Measurements from ENCODE around the gene ZBTB44.
A peak's percentile ranks its signal among the peaks of the same experiment; 100 is the strongest.

Gene ZBTB44

DNA sequence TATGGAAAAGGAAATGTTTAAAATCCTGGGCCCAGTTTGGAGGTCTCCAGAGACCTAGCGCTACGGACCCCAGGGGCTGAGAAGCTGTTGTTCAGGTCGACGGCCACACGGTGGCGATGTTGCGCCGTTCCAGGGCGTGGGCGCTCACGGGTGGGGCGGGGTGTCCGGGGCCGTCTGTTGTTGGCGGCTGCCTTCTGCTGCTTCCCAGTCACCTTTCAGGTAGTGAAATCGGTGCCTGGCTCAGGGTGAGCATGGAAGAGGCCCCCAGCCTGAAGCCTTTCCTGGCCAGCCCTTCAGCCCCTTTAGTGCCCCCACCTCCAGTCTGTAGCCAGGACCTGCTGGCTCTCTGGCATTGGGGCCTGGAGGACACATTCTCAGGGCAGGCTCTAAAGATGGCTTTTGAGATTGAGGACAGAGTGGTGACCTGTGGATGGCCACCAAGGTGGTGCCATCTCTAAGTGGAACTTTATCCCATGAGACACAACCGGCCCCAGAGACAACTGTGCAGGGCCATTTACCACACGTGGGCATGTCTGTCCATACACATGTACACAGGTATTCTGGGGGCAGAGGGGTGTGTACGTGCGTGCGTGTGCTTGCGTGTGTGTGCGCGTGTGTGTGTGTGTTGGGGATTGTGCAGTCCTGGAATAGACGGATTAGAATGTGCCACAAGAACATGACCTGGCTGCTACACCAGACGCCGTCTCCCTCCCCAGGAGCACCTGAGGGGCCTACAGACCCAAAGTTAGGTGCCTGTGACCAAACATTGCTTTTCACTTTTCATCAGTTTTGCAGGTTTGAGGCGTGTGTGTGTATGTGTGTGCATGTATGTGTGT, 101.4 kb downstream of the ZBTB44 start:
- DNase-seq = peak; percentile 80

DNA sequence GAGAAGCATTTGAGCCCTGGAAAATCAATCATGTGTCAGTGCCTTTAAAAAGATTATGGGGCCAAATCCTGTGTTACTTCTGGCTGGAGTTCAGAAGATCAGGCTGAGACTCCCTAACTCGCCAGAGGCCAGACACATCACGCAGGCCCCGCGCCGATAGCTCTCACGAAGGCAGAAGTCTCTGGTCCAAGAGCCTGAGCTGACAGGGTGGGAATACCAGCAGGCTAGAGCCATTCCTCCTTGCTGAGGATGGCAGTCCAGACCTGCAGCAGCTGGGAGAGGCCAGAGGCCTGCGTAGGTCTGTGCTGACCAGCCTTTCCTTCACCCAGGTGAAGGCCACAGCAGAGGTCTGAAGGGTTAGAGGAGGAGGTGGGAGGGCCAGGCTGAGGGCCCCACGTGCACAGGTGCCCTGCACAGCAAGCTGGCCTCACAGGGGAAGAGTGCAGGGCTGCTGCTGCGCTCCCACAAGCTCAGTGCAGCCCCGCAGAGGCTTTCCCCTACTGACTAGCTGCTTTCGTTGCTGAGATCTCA, 102.2 kb downstream of the ZBTB44 start:
- DNase-seq = no peak

DNA sequence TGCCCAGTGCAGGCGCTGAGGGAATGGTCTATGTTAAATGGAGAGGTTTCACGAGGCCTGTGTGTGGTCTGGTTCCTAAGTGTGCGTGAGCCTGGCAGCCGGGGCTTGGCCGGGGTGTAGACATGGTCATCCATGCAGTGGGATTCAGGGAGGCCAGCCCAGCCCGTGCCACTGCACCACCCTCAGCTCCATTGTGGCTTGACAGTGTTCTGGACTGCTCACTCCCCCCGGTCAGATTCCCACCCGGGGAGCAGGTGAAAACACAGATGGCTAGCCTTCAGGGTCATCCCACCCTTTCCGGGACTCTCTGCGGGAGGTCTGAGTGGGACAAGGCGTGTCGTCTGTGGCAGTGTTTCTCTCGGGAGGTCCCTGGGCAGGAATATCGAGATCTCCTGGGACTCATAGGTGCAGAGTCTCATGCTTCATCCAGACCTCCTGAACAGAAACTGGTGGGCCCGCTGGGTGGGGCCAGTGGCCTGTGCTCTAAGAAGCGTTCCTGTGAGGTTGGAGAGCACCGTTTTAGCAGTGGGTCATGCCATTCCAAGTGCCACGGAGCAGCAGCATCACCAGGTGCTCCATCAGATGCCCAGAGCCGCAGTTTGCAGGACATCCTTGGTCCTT, 102.8 kb downstream of the ZBTB44 start:
- DNase-seq = no peak

DNA sequence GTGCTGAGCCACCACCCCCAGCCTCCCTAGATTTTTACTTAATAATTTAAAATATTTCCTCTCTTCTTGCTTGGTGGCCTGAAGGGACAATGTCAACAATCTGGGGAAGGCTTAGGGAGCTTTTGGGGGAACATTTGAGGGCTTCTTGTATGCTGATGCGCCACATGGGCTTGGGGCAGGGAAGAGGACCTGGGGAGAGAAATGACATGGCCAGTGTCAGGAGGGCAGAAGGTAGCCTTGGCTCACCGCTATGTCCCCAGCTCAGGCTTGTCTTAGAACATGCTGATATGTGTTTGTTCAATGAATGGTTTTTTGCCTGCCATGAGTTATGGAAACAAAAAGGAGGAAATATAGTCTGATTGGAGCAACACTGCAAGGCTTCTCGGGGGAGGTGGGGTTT, 103.6 kb downstream of the ZBTB44 start:
- no peak for DNase-seq

DNA sequence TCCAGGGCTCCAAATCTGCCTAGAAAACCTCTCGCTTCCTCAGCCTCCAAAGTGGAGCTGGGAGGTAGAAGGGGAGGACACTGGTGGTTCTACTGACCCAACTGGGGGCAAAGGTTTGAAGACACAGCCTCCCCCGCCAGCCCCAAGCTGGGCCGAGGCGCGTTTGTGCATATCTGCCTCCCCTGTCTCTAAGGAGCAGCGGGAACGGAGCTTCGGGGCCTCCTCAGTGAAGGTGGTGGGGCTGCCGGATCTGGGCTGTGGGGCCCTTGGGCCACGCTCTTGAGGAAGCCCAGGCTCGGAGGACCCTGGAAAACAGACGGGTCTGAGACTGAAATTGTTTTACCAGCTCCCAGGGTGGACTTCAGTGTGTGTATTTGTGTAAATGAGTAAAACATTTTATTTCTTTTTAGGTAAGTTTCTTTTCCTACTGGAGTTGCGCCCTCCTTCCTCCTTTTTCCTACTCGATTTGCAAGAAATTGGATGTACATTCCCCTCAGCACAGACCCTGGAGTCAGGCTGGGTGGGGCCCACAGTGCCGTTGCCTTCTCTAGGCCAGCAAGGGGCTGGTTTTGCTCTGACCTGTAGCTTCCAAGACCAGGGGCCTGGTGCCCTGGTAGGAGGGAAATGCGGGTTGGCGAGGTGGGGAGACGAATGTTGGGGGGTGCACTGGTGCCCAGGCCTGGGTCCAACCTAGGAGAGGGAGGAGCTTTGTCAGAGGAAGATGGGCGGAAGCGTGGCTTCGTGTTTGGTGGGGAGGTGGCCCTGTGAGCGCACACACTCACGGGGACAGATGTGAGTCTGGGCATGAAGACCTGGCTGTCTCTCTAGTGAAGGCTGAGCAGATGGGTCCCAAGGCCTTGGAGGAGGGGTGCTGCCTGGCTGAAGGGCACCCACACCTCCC, 104.5 kb downstream of the ZBTB44 start:
- no peak for DNase-seq

DNA sequence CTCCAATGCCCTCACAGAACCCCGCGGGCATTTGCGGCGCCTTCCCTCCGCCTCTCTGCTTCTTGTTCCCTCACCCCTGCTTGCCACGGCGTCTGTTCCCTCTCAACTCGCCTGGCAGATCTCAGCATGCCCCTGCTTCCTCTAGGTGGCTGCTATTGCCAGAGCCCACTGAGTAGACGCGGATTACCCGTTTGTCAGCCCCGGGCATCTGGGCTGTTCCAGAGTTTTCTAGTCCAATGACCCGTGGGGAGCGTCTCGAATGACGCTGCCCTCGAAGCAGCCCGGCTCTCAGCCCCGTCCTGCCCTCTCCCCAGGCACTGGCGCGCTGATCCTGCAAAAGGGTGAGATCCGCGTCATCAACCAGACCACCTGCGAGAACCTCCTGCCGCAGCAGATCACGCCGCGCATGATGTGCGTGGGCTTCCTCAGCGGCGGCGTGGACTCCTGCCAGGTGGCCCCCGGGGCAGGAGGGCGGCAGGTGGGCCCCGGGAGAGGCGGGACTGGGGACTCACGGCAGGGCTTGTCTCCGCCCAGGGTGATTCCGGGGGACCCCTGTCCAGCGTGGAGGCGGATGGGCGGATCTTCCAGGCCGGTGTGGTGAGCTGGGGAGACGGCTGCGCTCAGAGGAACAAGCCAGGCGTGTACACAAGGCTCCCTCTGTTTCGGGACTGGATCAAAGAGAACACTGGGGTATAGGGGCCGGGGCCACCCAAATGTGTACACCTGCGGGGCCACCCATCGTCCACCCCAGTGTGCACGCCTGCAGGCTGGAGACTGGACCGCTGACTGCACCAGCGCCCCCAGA, 105.4 kb downstream of the ZBTB44 start:
- no peak for DNase-seq

DNA sequence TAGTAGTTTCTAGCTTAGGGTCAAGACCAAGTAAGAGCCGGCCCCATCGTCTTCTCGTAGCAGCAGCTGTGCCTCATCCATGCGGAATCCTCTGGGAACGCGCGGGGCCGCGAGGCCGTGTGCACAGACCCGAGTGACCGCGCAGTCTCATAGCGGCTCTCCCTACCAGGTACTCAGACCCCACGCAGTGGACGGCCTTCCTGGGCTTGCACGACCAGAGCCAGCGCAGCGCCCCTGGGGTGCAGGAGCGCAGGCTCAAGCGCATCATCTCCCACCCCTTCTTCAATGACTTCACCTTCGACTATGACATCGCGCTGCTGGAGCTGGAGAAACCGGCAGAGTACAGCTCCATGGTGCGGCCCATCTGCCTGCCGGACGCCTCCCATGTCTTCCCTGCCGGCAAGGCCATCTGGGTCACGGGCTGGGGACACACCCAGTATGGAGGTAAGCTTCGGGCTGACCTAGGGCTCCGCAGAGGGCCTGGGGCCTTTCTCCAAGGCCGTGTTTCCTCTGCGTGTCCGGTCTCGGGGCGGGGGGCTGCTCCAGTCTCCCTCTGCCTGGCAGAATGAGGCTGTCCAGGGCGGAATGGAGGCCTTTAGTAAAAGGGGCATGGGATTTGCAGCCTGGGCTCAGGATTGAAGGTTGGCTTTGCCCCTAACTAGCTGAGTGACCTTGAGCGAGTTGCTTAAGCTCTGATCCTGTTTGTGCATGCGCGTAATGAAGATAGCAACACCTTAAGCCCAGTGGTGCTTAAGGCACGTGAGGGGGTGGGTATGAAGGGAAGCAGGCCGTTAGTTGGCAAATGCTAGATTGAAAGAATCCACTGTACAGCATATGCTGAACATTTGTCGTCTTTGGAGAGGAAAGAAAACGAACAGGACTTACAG, 106.2 kb downstream of the ZBTB44 start:
- no peak for DNase-seq

DNA sequence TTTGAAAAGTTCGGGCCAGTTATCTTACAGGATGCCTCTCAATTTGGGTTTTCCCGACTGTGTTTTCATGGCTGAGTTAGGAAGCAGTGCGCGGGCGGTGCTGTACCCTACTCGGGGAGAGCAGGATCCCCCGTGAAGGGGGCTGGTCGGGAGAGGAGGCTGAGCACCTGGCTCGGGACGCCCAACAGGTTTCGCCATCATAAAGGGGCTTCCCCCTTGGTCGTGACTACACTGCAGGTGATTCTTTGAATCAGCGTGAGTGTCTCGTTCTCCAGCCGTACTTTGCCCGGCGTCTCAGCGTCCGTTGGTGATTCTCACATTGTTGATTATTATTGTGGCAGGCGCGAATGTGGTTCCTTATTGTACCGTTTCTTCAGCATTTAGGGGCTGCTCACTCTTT, 108.6 kb downstream of the ZBTB44 start:
- DNase-seq = no peak

DNA sequence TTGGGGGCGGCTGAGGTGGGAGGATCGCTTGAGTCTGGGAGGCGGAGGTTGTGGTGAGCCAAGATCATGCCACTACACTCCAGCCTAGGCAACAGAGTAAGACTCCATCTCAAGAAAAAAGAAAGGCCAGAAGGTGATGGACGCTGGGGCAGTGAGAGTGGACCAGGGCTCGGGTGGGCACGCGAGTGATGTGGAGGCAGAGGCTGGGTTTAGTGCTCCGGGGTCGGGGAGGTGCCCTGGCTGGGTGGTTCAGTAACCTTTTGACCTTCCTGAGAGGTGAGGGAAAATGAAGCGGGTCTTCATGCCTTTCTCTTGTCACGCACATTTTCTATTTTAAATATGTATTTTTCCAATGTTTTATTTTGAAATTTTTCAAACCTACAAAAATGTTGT, 110.0 kb downstream of the ZBTB44 start:
- DNase-seq = no peak

DNA sequence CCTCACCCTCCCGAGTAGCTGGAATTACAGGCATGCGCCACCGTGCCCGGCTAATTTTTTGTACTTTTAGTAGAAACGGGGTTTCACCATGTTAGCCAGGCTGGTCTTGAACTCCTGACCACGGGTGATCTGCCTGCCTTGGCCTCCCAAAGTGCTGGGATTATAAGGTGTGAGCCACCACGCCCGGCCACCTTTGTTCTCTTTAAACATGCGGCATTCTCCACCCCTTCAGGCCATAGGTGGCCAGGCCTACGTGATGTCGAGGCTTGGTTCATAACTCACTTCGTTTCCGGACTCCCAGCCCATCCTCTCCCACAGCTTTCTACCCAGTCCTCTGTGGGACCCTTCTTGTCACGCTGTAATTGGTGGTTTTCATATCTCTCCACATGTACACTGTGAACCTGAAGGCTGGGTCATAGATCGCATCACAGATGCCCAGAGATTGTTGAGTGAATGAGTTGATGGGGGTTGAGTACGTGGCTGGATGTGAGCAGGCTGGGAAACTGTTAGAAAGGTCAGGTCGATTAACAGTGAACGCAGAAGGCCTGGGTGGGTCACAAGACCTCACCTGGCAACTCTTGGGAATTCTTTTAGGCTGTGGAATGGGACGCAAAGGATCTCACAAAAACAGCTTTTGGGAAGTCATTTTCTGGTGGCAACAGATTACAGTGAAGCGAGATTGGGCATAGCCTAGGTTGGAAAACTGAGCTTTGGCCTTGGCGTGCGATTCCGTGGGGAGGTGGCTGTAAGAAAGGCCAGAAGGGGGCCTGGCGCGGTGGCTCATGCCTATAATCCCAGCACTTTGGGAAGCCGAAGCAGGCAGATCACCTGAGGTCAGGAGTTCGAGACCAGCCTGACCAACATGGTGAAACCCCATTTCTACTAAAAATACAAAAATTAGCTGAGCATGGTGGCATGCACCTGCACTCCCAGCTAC, 110.7 kb downstream of the ZBTB44 start:
- DNase-seq = no peak

DNA sequence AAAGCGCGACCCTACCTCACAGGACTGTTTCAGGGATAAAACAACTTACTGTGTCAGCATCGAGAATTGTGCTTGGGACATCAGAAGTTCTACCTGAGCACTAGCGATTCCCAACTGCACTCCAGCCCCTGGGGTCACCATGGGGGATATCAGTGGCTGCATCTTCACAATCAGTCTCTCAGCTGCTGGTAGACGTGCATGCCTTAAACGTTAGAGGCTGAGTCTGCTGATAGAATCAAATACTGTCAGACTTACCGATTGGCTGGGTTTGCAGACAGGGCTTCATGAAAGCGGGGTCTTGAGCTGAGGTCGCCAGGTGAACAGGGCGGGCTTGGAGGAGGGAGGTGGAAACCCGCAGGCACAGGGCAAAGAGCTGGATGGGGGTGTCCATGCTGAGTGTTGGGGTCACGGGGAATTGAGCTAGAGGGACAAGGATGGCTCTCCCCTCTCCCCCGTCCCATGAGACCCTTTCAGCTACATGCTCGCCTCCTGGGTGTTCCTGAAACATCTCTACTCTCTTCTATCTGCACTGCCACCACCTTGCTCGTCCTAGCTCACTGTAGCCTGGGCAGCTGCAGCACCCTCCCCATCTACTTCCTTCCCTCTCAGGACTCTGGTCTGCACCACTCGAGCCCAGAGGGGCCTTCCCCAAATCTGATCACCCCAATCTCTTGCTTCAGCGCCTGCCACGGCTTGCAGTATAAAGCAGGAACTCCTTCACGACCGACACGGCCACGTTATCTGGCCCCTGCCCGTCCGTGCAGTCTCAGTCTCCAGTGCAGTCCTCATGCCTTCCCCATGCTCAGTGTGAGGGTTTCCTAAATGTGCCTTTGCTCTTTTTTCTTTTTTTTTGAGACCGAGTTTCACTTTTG, 111.7 kb downstream of the ZBTB44 start:
- DNase-seq = no peak

DNA sequence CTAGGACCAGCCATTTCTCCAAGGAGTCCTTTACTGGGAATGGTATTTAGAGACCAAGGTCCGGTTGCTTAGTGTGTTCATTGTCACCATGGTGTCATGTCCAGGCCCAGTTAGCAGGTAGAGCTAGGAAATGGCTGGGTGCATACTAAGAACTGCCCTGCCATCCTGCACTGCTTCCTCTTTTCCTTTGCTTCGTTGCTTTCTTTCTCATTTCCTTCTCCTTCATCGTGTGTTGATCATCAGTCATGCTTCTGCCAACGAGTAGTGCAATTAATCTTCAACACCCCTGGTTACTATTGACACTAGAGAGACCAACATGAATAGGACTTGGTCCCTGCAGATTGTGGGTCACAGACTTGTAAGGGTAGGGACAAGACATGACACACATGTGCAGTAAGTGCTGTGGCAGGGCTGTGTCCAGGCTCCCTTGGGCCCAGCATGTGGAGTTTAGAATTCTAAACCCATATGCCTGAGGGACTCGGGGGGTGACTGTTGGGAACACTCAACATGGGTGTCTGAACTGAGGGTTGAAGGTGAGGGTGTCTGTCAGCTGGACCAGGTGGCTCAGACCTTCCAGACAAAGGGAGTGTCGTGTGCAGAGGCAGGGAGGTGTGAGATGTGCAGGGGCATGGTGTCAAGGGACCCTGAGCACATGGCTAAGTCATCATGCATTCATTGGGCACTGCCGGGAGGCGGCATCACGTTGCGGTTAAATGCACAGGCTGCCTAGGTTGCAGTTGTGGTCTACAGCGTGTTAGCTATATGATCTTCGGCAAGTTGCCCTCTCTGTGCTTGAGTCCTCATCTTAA, 112.5 kb downstream of the ZBTB44 start:
- DNase-seq = no peak

DNA sequence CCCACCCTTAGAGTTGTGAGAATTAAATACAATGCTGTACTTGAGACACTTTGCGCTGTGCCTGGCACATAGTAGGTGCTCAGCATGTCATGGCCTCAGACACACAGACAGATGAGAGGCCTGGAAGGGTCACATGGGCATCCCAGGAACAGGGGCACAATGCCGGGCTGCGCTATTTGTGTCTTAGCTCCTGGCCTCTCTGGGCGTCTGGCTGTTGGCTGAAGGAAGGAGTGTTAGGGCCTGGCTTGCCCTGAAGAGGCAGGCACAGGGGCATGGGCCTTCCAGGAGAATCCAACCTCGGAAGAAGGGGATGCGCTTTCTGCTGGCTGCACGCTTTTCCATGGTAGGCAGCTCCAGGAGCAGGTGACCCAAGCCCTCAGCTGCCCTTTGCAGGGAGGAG, 113.7 kb downstream of the ZBTB44 start:
- no peak for DNase-seq

DNA sequence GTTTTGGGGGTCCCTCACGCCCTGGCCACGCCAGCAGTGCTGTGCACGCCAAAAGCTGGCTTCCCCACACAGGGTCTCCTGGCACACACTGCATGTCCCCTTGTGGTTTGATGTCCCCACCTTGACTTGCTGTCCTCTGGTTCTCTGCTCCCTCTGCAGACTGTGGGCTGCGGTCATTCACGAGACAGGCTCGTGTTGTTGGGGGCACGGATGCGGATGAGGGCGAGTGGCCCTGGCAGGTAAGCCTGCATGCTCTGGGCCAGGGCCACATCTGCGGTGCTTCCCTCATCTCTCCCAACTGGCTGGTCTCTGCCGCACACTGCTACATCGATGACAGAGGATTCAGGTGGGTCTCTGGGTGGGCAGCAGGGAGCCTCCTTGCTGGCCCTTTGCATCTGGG, 114.9 kb downstream of the ZBTB44 start:
- DNase-seq = no peak

DNA sequence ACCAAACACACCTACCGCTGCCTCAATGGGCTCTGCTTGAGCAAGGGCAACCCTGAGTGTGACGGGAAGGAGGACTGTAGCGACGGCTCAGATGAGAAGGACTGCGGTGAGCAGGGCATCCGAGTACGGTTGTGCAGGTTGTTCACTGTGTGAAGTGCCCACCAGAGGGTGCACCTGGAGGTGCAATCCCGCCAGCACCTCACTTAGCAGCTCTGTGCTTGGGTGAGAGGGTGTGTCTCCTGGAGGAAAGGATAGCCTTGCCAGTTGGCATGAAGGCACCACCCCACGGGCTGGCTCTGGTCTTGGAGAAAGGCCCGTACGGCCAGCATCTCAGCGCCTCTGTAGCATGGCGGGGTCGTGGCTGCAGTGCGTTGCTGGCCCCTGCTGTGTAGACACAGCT, 115.8 kb downstream of the ZBTB44 start:
- no peak for DNase-seq

DNA sequence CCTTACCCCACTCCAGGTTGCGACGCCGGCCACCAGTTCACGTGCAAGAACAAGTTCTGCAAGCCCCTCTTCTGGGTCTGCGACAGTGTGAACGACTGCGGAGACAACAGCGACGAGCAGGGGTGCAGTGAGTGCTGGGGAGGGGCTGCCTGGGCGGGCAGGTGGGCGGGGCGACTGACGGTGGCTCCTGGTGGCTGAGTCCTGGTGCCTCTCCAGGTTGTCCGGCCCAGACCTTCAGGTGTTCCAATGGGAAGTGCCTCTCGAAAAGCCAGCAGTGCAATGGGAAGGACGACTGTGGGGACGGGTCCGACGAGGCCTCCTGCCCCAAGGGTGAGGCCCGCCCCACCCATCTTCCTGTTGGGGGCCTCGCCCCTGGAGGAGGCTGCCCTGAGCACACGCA, 116.4 kb downstream of the ZBTB44 start:
- no peak for DNase-seq

DNA sequence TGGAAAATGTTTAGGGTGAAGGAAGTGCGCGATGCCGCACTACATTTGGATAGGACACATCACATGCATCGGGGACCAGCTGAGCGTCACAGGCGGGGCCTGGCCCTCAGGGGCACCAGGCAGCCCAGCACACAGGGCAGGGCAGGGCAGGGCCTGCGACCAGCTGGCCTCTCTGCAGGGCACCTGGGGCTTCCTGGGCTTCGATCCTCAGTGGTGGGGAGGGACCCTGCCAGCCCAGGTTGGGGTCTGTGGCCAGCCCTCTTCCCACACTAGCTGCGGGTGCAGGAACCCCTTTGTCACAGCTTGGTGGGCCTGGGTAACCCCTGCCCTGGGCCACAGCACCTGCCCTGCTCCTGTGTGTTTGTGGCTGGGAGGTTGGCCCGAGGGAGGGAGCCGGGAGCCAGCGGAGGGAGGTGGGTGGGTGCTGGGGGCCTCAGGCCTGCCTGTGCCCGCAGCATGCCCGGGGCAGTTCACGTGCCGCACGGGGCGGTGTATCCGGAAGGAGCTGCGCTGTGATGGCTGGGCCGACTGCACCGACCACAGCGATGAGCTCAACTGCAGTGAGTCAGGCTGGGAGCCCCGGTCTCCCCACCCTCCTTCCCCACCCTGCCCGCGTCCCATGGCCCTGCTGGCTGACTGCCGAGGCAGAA, 117.2 kb downstream of the ZBTB44 start:
- no peak for DNase-seq

Data from activated CD4-positive, alpha-beta T cell treated with anti-CD3 and anti-CD28 coated beads for 48 hours (primary cell).